ENCODE measurements around the gene PRDM16.

DNA sequence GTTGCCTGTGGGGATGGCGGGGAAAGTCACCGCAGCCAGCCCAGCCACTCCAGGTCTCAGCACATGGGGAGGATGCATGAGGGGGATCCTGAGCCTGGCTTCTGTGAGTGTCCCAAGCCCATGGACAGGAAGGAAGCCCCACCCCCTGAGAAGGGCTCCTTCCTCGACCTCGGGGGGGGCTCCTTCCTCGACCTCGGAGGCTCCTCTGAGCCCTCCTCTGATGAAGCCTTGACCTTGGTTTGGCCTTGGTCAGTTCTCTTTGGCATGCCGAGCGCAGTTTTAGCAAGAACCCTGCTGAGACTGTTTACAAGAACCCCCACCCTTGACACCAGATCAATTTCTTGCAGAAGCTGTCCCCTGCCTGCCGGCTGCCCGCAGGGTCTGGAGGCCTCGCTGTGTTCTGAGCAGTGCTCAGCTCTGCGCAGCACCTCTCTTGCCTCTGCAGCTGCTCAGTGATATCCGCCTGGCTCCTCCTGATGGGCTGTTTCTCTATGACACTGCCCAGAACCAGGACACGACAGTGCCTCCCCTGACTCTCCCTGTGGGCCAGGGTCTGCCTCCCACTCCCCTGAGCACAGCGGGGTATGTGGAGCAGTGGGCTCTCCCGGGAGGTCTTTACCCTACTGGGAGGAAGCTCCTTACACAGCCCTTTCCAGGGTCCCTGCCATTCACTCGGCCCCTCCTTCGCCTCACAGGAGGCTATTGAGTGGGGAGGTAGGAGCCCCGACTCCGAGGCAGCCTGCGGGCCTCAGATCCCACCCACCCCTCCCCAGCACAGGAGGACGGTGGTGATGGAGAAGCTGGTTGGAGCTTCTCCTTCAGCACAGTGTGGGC lies 32.3 kb upstream of the PRDM16 start:
- TF ChIP-seq POLR2A (IDR thresholded peaks at IDR 0.05) = no peak
- no peak for TF ChIP-seq CTCF (IDR thresholded peaks at IDR 0.05)
